PFSK-1 (cell line): ENCODE results near the gene BMAL1.

ENCODE experiments used
- FOXP2 ChIP-seq: optimal IDR thresholded peaks from 2 replicates; pipeline ENCODE3; 2011; ENCODE audit warnings: borderline replicate concordance, control low read depth, inconsistent platforms; ENCODE audit not compliant: insufficient read depth; ENCODE audit errors: extremely low read length, extremely low read depth
- POLR2AphosphoS5 ChIP-seq: IDR thresholded peaks from 2 replicates; pipeline ENCODE4 v1.6.1; 2012; ENCODE audit warnings: low read depth, mild to moderate bottlenecking, control low read depth, low read length, moderate library complexity
- REST ChIP-seq, 2 experiments: IDR thresholded peaks; 2 replicates each; pipeline versions ENCODE4 v1.6.1 to v1.8.0; 2011 to 2012; ENCODE audit warnings: low read depth in 2 of 2, low read length in 2 of 2, control low read depth in 1 of 2, inconsistent platforms in 1 of 2, mild to moderate bottlenecking in 1 of 2, moderate library complexity in 1 of 2; ENCODE audit not compliant: insufficient read depth in 1 of 2
- SIN3A ChIP-seq: IDR thresholded peaks from 2 replicates; pipeline ENCODE4 v1.6.1; 2012; ENCODE audit warnings: mild to moderate bottlenecking, low read length, moderate library complexity, borderline replicate concordance; ENCODE audit not compliant: insufficient read depth
- TAF1 ChIP-seq: IDR thresholded peaks from 2 replicates; pipeline ENCODE4 v1.6.1; 2012; ENCODE audit warnings: low read length, control low read depth, borderline replicate concordance; ENCODE audit not compliant: insufficient read depth

BMAL1 gene

DNA sequence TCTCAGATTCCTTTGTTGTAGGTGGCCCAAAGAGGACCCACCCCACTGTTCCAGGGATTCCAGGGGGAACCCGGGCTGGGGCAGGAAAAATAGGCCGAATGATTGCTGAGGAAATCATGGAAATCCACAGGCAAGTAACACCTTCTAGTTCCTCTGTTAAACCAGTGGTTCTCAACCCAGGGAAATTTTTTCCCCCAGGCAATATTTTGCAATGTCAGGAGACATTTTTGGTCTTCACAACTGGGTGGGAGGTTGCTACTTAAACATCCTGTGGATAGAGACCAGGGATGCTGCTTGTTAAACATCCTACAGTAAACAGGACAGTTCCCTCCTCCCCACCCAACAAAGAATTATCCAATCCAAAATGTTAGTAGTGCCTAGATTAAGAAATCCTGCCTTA, 100.7 kb downstream of the BMAL1 start:
- no peak for TF ChIP-seq SIN3A
- TF ChIP-seq FOXP2, result no peak
- no peak for TF ChIP-seq POLR2AphosphoS5
- no peak for TF ChIP-seq REST (IDR thresholded peaks at IDR 0.05; ENCODE audit: insufficient read depth in 1 of 2, low read depth in 2 of 2, low read length in 2 of 2)
- no peak for TF ChIP-seq TAF1

GRCh38 chr11:13380731-13381130, 103.1 kb downstream of the BMAL1 start:
- TF ChIP-seq TAF1 (no peak), SIN3A (no peak), FOXP2 (no peak), REST (IDR thresholded peaks at IDR 0.05; ENCODE audit: insufficient read depth in 1 of 2, low read depth in 2 of 2, low read length in 2 of 2) (no peak), POLR2AphosphoS5 (no peak)

- TF ChIP-seq FOXP2 (no peak), POLR2AphosphoS5 (no peak), SIN3A (no peak), REST (IDR thresholded peaks at IDR 0.05; ENCODE audit: insufficient read depth in 1 of 2, low read depth in 2 of 2, low read length in 2 of 2) (no peak), TAF1 (no peak)
These were observed 105.2 kb downstream of the BMAL1 start for GRCh38 chr11:13382751-13383150.

DNA sequence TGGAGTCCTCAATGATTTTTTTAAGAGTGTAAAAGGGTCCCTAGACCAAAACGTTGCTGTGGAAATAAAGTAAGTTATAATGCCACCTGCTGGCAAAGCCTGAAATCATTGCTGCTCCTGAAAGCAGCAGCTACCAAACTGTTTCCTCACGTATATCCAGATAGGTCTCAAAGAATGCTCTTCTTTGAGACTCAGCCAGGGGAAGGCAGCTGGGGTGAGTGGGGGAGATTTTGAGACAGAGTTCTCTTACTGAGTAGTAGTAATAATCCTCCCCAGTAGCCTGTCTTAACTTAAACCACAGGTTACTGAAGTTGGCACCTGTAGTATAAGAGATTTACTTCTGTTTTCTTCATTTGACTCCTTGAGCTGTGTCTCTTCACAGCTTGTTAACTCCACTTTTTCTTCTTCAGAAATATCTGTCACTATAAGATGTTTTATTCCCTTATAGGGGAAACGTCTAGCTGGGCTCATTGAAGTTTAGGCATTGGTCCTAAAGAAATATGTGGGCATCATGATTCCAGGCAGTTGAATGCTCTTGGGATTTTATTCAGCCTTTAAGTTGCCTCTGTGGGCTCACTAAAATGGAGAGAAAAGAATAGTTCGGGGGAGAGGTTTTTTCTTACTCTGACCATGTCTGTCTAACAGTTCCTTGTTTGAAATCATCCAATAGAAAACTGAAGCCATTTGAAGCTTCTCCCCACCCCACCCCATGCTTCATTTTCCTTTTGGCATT, 107.5 kb downstream of the BMAL1 start:
- TF ChIP-seq FOXP2 (no peak), REST (IDR thresholded peaks at IDR 0.05; ENCODE audit: insufficient read depth in 1 of 2, low read depth in 2 of 2, low read length in 2 of 2) (no peak), TAF1 (no peak), SIN3A (no peak), POLR2AphosphoS5 (no peak)

DNA sequence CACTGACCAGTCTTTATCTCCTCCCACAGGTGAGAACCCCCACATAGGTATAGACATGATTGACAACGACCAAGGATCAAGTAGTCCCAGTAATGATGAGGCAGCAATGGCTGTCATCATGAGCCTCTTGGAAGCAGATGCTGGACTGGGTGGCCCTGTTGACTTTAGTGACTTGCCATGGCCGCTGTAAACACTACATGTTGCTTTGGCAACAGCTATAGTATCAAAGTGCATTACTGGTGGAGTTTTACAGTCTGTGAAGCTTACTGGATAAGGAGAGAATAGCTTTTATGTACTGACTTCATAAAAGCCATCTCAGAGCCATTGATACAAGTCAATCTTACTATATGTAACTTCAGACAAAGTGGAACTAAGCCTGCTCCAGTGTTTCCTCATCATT, 109.0 kb downstream of the BMAL1 start:
- TF ChIP-seq REST (IDR thresholded peaks at IDR 0.05; ENCODE audit: insufficient read depth in 1 of 2, low read depth in 2 of 2, low read length in 2 of 2) (no peak), SIN3A (no peak), FOXP2 (no peak), POLR2AphosphoS5 (no peak), TAF1 (no peak)
